GM19035 (cell line): ENCODE results near the gene ADAM21.
"Not testable (repeated sequence)": the region's sequence is repeated elsewhere in the genome, so short reads cannot be mapped to it uniquely, and the experiment has no call there.

Source experiments
- ATAC-seq: cut with Tn5 transposase; IDR thresholded peaks from one replicate; pipeline ENCODE4 v1.9.1; 2021; ENCODE audit not compliant: unreplicated experiment

The ADAM21 gene

DNA sequence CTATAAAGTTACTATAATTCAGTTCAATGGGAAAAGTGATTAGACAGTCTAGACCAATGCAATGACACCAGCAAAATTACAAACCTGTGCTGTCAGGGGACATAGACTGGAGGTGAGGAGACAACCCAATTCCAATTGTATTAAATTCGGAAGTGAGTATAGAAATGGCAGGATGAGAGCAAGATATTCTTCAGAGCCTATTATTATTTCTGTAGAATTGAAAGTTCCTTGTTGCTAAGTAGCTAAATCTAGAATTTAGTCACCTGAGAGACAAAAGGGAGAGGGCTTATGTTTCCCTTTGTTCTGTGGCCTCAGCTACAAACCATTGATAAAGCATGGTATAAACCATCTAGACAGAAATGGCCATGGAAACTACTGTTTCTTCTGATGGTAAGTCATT lies at the start of gene ADAM21:
Gene ADAM21, plus strand, starts transcription at position 301 of the 400 bp plus-strand sequence. CDS start 5,326 bp downstream, outside the sequence.
- ATAC-seq: no peak

DNA sequence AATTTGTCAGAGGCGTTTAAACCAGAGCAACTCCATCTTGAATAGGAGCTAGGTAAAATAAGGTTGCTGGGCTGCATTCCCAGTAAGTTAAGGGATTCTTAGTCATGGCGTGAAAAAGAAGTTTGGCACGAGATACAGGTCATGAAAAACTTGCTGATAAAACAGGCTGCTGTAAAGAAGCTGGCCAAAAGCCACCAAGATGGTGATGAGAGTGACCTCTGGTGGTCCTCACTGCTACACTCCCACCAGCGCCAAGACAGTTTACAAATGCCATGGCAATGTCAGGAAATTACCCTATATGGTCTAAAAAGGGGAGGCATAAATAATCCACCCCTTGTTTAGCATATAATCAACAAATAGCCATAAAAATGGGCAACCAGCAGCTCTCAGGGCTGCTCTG lies 48.6 kb upstream of the ADAM21 start:
- ATAC-seq: not testable (repeated sequence)

DNA sequence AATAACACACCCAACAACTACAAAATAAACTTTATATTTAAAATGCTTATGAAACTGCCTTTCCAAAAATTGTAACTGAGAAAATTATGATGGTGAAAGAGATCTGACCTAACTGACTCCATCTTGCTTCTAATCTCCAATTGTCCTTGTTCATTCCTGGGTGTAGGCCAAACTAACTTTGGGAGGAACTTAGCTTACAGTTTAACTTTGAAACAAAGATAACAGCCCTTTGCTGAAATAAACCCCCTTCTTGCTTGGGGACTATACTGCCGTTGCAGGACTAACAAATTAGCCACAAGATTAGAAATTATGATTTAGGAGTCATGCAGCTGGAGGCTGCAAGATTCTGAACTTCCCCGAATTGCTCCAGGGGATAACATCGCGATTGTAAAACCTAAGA lies 45.8 kb upstream of the ADAM21 start:
- not testable (repeated sequence) for ATAC-seq

DNA sequence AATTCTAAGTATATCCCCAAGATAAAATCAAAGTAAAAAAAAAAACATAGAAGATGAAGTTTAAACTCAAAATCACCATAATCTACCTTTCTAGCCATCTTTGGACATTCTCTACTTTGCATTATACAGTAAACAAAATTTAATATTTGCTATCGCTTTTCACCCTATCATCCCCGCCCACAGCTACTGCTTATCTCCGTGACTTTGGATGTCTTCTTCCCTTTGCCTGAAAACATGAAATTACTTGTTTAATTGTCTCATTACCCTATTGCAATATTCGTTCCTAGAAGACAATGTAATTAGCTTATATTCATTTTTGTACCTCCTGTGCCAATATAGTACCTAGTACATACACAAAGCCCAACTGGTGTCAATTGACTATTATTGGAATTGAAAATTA lies 44.4 kb upstream of the ADAM21 start:
- ATAC-seq: no peak

DNA sequence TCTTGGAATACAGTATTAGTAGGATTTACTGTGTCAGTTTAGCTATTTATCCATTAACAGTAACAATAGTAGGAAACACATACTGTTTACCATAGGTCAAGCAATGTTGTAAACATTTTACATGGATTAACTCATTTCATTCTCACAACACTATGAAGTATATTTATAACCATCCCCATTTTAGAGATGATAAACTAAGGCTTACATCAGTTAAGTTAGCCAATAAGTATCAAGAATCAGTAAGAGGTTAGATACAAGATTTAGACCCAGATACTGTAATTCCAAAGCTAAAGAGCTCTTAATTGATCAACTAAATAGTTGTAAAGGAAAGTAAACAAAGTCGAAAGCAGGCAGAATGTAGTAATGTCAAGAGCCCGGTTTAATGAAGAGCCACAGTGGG lies 36.2 kb upstream of the ADAM21 start:
- ATAC-seq: no peak

DNA sequence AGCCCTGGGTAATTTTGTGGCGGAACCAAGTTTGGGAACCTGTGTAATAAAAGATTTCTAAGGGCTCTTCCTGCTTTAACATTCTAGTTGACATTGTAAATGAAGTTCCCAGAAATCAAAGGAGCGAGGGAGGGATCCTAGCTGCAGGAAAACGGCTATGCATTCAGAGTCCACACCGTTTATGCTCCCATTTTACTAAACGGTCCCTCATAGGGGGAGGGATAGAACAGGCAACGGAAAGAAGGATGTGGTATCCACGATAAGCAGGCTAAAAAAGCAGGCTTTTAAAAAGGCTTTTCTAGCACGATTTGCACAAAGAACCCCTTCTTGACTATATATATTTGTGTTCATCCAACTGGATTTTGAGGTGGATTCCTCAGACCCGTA lies 35.6 kb upstream of the ADAM21 start:
- ATAC-seq: no peak

DNA sequence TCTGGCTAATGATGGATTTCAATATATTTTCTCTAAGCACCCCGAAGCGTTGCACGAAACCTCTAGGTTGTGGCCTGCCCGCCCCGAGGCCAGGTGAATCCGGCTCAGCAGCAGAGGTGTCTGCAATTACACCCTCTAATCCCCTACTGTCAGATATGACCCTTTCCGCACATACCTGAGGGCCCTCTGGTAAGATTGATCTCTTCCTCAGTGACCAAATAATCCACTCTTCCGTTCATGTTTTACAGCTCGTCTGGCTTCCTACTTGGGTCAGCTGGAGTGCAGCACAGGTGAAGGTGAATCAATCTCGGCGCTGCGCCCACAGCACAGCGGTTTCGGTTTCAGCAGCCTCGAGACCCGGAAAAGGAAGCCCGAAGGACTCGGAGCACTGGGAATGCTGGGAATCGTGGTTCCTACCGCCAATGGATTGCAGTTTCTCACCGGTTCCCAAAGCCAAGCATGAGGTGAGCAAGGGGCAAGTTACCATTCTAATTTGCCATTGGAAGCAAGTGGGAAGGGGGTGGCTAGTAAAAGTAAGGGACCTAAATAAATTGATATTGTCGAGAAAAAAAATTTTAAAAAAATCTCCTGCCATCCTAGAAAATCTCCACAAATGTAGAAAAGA lies 35.1 kb upstream of the ADAM21 start, which contains the start of gene SYNJ2BP:
Gene SYNJ2BP, minus strand, starts transcription at position 366 of the 625 bp plus-strand sequence. Its CDS starts 127 bp downstream, at position 239.
- no peak for ATAC-seq

DNA sequence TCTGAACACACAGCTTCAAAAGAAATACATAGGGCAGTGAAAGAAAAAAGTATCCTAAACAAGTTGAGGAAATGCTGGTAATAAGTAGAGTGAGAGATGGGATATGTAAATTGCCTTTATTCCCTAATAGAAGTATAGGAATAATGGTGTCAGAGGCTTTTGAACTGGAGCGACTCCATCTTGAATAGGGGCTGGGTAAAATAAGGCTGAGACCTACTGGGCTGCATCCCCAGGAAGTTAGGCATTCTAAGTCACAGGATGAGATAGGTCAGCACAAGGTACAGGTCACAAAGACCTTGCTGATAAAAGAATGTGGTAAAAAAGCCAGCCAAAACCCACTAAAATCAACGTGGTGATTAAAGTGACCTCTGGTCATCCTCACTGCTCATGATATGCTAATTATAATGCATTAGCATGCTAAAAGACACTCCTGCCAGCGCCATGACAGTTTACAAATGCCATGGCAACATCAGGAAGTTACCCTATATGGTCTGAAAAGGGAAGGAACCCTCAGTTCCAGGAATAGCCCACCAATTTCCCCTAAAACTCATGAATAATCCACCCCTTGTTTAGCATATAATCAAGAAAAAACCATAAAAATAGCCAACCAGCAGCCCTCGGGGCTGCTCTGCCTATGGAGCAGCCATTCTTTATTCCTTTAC lies 32.6 kb upstream of the ADAM21 start:
- ATAC-seq: not testable (repeated sequence)

DNA sequence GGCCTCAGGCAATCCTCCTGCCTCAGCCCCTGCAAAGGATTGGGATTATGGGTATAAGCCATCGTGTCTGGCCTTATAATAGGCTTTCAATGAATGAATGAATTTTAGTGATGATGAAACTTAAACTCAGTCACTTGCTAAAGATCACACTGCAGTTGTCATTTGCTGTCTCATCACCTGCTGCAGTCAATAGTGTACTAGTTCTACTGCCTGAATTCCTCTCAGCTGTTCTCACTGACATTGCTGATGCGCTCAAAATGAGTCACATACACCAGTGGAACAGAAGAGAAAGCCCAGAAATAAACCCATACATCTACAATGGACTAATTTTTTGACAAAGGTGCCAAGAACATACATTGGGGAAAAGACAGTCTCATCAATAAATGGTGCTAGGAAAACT lies 29.4 kb upstream of the ADAM21 start:
- ATAC-seq: no peak

DNA sequence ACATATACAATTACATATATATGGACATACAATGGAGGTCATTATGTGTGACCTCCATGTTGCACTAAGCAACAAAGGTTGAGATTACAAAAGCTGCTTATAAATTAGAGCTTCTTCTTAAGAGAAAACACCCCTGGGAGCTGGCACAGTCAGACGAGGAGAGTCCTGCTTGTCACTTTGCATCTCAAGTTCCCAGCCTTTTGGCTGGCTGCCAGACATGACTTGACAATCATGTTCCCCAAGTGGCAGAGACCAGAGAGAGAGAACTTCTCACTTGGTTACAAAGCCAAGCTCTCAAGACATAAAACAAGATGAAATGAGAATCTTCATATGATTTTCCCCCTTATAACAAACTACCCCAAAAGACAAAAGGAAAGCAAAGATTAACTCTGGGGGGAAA lies 26.6 kb upstream of the ADAM21 start:
- no peak for ATAC-seq

DNA sequence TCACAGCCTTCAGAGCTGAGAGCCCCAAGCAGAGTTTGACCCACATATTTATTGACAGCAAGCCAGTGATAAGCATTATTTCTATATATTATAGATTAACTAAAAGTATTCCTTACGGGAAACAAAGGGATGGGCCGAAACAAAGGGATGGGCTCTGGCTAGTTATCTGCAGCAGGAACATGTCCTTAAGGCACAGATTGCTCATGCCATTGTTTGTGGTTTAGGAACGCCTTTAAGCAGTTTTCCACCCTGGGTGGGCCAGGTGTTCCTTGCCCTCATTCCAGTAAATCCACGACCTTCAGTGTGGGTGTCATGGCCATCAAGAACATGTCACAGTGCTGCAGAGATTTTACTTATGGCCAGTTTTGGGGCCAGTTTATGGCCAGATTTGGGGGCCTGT lies 25.4 kb upstream of the ADAM21 start:
- ATAC-seq: not testable (repeated sequence)

DNA sequence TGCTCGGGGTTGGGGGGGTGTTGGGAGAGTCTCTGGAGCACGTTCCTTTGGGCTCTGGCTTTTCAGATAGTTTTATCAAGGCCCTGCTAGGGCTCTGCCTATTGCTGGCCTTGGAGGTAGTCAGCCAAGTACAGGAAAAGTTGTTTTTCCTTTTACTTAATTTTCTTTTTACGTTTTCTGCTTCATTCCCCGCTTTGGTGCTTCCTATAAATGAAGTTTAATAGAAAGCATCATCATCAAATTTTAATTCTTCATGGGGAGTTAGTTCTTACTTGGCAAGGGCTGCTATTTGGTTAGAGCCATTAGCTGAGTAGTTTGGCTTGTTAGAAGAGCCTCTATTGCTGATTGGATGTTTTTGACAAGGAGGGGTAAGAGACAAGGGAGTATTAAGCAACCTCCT lies 15.1 kb upstream of the ADAM21 start:
- no peak for ATAC-seq

DNA sequence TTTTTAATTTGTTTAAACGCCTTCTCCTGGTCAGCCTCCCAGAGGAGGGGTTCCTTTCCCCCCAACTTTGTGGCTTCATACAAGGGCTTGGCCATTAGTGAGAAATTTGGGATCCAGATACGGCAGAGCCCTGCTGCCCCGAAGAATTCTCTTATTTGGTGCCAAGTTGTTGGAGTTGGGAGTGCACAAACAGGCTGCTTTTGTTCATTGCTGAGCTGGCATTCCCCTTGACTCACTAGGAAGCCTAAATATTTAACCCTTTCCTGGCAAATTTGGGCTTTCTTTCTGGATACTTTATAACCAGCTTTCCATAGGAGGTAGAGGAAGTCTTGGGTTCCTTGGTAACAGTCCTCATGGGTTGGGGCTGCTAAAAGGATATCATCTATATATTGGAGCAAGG lies 10.3 kb upstream of the ADAM21 start:
- ATAC-seq: no peak

DNA sequence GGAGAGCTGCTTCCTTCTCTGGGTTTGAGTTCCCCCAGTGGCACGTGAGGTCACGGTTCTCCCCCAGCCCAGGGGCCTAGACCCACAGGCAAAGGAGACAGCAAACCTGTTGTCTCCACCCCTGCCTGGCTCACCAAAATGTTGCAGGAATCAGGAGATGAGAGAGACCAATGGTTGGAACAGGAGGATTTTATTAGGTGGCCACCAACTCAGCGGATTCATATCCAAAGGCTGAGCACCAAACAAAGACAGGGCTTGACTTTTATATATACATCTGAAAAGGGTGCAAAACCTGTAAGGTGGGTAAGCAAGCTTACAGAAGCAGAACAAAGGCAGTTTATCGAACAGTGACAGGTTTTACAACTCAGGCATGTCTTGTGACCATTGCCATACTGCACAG lies 9.2 kb upstream of the ADAM21 start:
- ATAC-seq: no peak

DNA sequence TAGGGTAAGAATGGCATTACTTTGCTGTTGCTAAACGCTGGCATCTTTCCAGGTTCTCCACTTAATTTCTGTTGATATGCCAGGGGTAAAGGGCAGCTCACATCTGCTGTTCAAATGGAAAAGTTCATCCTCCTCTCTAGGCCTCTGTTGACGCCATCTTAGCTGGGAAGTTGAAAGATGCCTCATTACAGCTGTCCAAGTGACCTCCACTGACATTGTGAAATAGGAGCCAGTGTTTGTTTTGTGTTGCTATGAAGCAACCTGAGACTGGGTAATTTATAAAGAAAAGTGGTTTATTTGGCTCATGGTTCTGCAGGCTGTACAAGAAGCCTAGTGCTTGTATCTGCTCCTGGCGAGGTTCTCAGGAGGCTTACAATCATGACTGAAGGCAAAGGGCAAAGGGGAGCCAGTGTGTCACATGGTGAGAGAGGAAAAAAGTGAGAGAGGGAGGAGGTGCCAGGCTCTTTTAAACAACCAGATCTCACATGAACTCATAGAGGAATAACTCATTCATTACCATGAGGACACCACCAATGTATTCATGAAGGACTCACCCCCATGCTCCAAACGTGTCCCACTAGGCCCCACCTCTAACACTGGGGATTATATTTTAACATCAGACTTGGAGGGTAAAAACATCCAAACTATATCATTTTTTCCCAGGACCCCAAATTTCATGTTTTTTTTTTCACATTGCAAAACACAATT lies 3.2 kb upstream of the ADAM21 start:
- ATAC-seq: no peak

DNA sequence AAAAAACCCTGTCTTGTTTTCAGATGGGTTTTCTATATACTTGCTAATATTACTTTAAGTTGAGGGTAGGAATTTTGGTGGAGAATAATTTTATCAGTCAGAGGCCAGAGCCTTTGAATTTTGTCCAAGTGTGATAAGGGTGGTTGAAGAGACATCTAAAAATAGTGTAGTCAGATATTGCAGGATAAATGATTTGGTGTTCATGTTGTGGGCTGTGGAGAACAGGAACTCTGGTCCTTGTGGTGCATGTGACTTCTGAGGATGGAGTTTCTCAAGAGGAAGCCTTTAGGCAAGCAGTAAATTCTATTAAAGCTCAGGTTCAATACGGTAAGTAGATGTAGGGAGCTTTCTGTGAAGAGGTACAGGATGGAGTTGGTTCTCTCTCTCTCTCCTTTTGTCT lies 2.8 kb downstream of the ADAM21 start:
- ATAC-seq: no peak

DNA sequence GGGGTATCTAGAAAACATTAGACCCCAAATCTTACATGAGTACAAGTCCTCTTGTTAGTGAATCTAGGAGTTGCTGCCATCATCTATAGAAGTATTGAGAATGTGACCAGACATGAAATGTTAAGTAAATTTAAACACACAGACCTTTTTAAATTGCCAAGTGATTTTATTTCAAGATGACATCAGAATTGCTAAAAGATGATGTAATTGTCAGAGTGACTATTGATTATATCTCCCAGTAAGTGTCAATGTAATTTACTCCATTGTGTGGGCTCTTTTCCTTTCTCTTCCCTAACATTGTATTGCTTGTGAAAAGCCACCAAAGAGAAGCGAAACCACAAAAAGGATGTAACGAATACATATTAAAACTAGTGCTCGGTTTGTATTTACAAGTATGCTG lies 16.8 kb downstream of the ADAM21 start:
- ATAC-seq: no peak

DNA sequence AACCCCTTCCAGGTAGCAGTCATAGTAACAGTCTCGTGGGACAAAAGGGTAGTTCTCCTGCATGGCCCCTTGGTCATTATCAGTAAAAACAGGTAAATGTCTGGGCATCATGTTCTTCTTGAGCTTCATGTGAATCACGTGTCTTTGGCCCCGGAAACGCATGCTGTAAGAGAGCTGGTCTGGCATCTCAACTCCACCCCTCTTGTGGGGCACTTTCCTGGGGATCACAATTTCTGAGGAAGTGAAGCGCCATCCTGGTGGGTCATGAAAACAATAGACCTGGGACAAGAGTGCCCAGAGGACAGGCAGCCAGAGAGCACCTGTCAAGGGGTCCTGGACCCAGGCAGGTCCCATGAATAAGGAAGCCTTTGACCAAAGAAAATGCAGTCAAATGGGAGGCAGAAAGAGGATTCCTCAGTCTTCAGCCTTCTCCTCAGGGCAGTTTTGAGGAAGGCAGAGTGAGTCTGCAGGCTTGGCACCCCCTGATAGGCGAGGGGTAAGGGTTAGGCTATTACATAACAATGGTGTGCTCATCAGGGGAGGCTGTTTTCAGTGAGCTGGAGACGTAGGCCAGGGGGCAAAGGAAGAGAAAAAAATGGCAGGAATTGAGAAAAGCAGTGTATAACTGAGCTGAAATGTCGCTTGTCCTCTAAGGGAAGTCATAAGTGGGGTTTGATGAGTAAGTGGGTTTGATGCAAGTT lies 19.0 kb downstream of the ADAM21 start:
- ATAC-seq: not testable (repeated sequence)

DNA sequence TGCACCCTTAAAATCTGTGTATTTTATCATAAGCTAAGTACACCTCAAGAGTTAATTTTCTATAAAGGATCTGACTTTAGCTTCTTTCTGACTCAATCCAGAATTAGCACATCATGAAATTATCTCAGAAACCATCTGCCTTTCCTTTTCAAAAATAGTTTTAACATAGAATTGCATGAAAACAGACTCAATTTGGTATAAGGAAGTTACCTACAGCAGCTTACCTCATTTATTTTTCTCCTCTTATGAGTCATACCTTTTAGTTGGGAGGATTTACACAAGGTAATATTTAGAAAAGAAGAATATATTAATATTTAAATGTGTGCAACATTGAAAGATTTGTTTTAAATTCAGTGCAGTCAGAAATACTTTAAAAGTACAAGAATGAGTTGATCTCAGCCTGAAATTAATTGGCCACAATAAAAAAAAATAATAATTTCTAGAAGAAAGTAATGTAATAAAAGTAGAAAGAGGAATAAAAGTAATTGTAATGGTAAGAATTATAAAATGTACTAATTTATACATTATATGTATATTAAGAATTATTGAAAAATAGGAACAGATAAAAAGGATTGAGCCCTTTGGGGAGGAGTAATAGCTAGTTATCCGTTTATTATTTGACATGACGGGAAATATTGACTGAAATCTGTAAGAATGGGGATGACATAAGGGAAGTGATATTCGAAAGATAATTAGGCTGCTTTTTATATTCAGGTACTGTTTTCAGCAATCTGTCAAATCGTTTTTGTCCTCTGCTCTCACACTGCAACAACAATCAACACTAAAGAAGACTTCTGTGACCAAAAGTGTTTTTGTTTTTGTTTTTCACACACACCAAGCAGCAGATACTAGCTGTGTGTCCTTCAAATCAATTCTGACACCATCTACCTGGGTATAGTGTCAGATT lies 20.5 kb downstream of the ADAM21 start:
- ATAC-seq: no peak

DNA sequence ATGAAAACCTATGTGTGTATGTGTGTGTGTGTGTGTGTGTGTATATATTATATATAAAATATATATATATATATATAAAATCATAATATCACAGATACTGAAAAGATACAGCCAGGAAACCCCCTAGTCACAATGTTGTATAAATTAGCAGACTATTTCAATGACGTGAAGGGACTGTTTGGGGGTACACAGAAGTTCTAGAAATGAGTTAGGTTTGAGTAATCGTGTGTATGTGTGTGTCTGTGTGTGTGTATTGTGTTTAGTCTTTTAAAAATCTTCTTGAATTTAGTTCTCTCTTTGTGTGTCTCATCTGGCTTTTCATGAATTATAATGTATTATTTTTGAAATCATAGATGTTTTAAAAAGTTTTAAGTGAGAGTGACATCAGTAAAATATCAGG lies 21.9 kb downstream of the ADAM21 start:
- no peak for ATAC-seq

DNA sequence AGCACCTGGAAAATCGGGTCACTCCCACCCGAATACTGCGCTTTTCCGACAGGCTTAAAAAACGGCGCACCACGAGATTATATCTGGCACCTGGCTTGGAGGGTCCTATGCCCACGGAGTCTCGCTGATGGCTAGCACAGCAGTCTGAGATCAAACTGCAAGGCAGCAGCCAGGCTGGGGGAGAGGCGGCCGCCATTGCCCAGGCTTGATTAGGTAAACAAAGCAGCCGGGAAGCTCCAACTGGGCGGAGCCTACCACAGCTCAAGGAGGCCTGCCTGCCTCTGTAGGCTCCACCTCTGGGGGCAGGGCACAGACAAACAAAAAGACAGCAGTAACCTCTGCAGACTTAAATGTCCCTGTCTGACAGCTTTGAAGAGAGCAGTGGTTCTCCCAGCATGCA lies 23.5 kb downstream of the ADAM21 start:
- ATAC-seq: not testable (repeated sequence)
